ENCODE results near the gene GRK2. TPM values are rescaled to one million over a fixed set of nuclear protein-coding genes. Genes with fewer than 3 reads are reported as not detected.

The GRK2 gene
- total RNA-seq, 1 experiment from 2014 or later = 56.3 TPM

DNA sequence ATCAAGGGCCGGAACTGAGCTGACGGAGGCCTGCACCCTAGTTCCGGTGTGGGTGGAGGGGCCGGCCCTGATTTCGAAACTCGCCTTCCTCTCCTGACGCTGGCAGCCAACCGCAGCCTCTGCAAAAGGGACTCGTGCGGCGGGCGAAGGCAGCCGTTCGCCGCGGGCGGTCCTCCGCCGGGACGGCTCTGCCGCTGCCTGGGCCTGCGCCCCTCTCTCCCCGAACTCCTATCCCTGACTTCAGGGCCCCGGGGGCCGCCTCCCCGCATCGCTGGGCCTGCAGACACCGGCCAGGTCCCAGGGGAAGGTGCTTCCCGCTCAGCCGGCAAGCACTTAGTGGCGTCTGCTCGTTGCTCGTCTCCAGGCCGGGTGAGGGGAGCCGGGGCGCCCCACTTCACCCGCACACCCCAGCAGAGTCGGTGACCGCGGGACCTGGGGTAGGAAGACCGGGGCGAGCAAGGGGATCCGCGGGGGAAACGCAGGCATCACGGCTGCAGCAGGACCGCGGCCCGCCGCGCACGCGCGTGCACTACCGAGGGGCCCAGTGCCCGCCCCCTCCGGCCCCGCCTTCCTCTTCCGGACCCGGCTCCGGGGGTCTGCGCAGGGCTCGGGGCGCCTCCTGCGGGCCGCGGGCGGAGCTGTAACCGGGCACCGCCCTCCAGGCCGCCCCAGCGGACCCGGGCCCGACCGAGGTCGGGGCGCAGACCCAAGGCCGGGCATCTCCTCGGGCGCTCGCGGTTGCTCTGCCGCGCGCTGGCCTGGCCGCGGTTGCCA, 22.4 kb downstream of the GRK2 start:
- Histone ChIP-seq H3T11ph (ENCODE audit: low read length) (no peak overlapping the region), H3K79me2 (ENCODE audit: insufficient read depth, low read length) (no peaks in the 10 kb centered on the region), H2AK5ac (ENCODE audit: insufficient read length, low read length) (no peak overlapping the region), H3K4ac (ENCODE audit: low read depth, low read length) (no peak overlapping the region; the same call in 1 of the 2 replicates), H3K4me2 (ENCODE audit: insufficient read depth, insufficient read length, low read length) (peak overlapping the region; percentile 84), H3K56ac (ENCODE audit: insufficient read length, low read depth, low read length) (no peak overlapping the region), H3K9me3 (ENCODE audit: control insufficient read depth, low read depth, low read length) (no peaks in the 10 kb centered on the region), H3K27ac (ENCODE audit: insufficient read length, low read depth, low read length) (peak overlapping the region; percentile 64), H3K18ac (ENCODE audit: insufficient read length, low read depth, low read length) (peak overlapping the region; percentile 51), H2BK20ac (ENCODE audit: low read depth, low read length, poor library complexity, severe bottlenecking) (no peak overlapping the region), H3K4me1 (ENCODE audit: insufficient read depth, low read length) (peaks cover 4% of the 10 kb centered on the region; the same call in 1 of the 2 replicates), H3K27me3 (ENCODE audit: insufficient read depth, low read length) (no peaks in the 10 kb centered on the region), H2BK15ac (ENCODE audit: low read depth, low read length) (no peak overlapping the region), H3K23me2 (ENCODE audit: insufficient read length, low read depth, low read length, poor library complexity, severe bottlenecking) (peaks cover 6% of the 10 kb centered on the region), H2AFZ (ENCODE audit: low read length) (no peak overlapping the region), H3K14ac (ENCODE audit: insufficient read depth, low read length) (peak overlapping the region; percentile 89), H2BK5ac (ENCODE audit: insufficient read length, low read length) (no peak overlapping the region), H4K5ac (ENCODE audit: insufficient read length, low read depth, low read length) (no peak overlapping the region), H3K79me1 (ENCODE audit: insufficient read depth, low read depth, low read length, poor library complexity, severe bottlenecking) (no peaks in the 10 kb centered on the region), H3K9ac (ENCODE audit: extremely low read depth, insufficient read length, low read length) (peak overlapping the region; percentile 73), H4K20me1 (ENCODE audit: control insufficient read depth, insufficient read depth, insufficient read length) (no peaks in the 10 kb centered on the region), H2BK120ac (ENCODE audit: low read depth, low read length, poor library complexity, severe bottlenecking) (no peak overlapping the region), H2BK12ac (ENCODE audit: insufficient read length, low read depth, low read length) (no peak overlapping the region), H3K23ac (ENCODE audit: insufficient read length, low read depth, low read length) (no peak overlapping the region), H4K91ac (ENCODE audit: insufficient read length, low read depth, low read length) (no peak overlapping the region), H4K8ac (replicated peaks; ENCODE audit: insufficient read length, low read depth, low read length) (no peak overlapping the region)
- H3K9me3 Mint-ChIP-seq = no peaks in the 10 kb centered on the region; a peak in 1 of 5 replicates
- H3K36me3 Mint-ChIP-seq (ENCODE audit: insufficient read depth in 1 of 3, low read depth in 3 of 3) = peaks cover 11 to 45% (median 21%) of the 10 kb centered on the region in 3 experiments; a peak in 6 of 7 replicates
- H3K27ac Mint-ChIP-seq = peak overlapping the region in 1 of 3 experiments; percentile 94; a peak in 2 of 7 replicates
- H3K4me3 Mint-ChIP-seq = peak overlapping the region; percentile 69 to 70
- peak; percentile 88 for DNase-seq
- TF ChIP-seq, protein P1, sequence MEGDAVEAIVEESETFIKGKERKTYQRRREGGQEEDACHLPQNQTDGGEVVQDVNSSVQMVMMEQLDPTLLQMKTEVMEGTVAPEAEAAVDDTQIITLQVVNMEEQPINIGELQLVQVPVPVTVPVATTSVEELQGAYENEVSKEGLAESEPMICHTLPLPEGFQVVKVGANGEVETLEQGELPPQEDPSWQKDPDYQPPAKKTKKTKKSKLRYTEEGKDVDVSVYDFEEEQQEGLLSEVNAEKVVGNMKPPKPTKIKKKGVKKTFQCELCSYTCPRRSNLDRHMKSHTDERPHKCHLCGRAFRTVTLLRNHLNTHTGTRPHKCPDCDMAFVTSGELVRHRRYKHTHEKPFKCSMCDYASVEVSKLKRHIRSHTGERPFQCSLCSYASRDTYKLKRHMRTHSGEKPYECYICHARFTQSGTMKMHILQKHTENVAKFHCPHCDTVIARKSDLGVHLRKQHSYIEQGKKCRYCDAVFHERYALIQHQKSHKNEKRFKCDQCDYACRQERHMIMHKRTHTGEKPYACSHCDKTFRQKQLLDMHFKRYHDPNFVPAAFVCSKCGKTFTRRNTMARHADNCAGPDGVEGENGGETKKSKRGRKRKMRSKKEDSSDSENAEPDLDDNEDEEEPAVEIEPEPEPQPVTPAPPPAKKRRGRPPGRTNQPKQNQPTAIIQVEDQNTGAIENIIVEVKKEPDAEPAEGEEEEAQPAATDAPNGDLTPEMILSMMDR (conservative IDR thresholded peaks at IDR 0.05) = peak; percentile 57
- peaks cover 16 to 17% of the 10 kb centered on the region in 2 experiments for H3K4me1 Mint-ChIP-seq
- no CpG with 5 or more reads among the region's 87 CpGs for WGBS (ENCODE audit: extremely low coverage, insufficient read length, low lambda C conversion rate)
- peaks cover 2% of the 10 kb centered on the region; the same call in 1 of the 2 replicates for H3K27me3 Mint-ChIP-seq (ENCODE audit: low read depth)

All from H9 (cell line).